T-helper 1 cell treated with Interleukin-12 subunit alpha and Interleukin-12 subunit beta and Interleukin-4 antibody, amounts not matched to agents 30 μg/mL and 1 μg/mL, for 36 hours (primary cell): Measurements from ENCODE around the gene LRP2.

Source experiments
- H3K27ac Mint-ChIP-seq: one replicate; pipeline ENCODE4 v1.8.0; 2021; ENCODE audit warnings: mild to moderate bottlenecking, mixed read lengths
- H3K27me3 Mint-ChIP-seq: one replicate; pipeline ENCODE4 v1.8.0; 2021; ENCODE audit warnings: low read depth, mixed read lengths
- H3K36me3 Mint-ChIP-seq: one replicate; pipeline ENCODE4 v1.8.0; 2021; ENCODE audit warnings: low read depth, mixed read lengths
- H3K4me1 Mint-ChIP-seq: one replicate; pipeline ENCODE4 v1.8.0; 2021; ENCODE audit warnings: low read depth, mixed read lengths
- H3K4me3 Mint-ChIP-seq: one replicate; pipeline ENCODE4 v1.8.0; 2021; ENCODE audit warnings: mild to moderate bottlenecking, moderate library complexity, mixed read lengths
- H3K9me3 Mint-ChIP-seq: one replicate; pipeline ENCODE4 v1.8.0; 2021; ENCODE audit warnings: mixed read lengths

The LRP2 gene

GRCh38 chr2:169089182-169089581 lies 273.2 kb downstream of the LRP2 start:
- H3K9me3 Mint-ChIP-seq, result peaks cover 7% of the 10 kb centered on the region
- H3K27me3 Mint-ChIP-seq, result peaks cover 16% of the 10 kb centered on the region
- no peaks in the 10 kb centered on the region for H3K4me1 Mint-ChIP-seq
- H3K4me3 Mint-ChIP-seq, result no peak overlapping the region
- H3K27ac Mint-ChIP-seq, result no peak overlapping the region
- no peaks in the 10 kb centered on the region for H3K36me3 Mint-ChIP-seq

DNA sequence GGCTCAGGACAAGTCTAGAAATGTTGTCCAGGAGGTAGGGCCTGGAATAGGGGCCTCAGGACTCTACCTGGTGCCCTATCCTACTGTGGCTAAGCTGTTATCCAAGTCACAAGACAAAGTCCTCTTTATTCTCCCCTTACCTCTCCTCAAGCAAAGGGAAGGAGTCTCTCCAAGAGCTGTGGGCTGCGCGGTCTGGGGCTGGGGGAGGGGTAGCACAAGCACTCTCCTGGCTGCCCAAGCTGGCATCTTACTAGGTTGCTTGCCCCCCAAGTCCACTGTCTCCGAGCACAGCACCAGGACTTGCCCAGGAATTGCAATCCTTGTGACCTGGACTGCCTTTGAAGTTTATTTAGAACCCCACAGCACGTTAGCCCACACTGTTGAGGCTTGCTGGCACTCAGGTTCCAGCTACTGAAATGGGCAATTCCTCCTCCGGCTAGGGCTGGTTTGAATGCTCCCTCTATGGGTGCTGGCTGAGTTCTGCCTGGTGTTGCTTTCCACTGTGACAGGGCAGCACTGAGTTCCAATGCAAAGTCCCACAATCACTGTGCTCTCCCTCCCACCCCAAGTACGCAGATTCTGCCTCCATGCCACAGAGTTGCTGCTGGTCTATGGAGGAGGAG lies 274.5 kb downstream of the LRP2 start:
- Mint-ChIP-seq H3K4me1 (no peaks in the 10 kb centered on the region), H3K27me3 (peaks cover 16% of the 10 kb centered on the region), H3K36me3 (no peaks in the 10 kb centered on the region), H3K27ac (no peak overlapping the region), H3K9me3 (peaks cover 7% of the 10 kb centered on the region), H3K4me3 (no peak overlapping the region)

- H3K4me1 Mint-ChIP-seq, result no peaks in the 10 kb centered on the region
- H3K36me3 Mint-ChIP-seq, result no peaks in the 10 kb centered on the region
- H3K9me3 Mint-ChIP-seq, result peaks cover 7% of the 10 kb centered on the region
- no peak overlapping the region for H3K4me3 Mint-ChIP-seq
- peaks cover 16% of the 10 kb centered on the region for H3K27me3 Mint-ChIP-seq
- no peak overlapping the region for H3K27ac Mint-ChIP-seq
These were observed 275.4 kb downstream of the LRP2 start for GRCh38 chr2:169086893-169087467.

DNA sequence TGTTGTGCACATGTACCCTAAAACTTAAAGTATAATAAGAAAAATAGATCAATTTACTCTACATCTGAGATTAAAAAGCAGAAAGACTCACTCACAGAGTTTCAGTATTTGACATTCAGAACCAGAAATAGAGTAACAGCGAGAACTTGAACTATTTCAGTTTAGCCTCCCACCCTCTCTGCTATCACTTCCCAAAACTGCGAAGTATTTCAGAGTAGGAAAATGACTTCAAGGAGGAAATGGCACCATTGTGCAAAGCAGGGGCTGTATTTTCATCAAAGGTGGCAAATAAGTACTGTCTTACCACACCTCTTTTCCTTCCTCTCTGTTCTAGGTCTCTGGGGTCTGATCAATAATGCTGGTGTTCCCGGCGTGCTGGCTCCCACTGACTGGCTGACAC lies 279.3 kb downstream of the LRP2 start:
- Mint-ChIP-seq H3K4me1 (no peaks in the 10 kb centered on the region), H3K36me3 (no peaks in the 10 kb centered on the region), H3K4me3 (no peak overlapping the region), H3K27ac (no peak overlapping the region), H3K9me3 (peaks cover 7% of the 10 kb centered on the region), H3K27me3 (peaks cover 17% of the 10 kb centered on the region)

- Mint-ChIP-seq H3K27ac (no peak overlapping the region), H3K9me3 (peaks cover 7% of the 10 kb centered on the region), H3K27me3 (peaks cover 16% of the 10 kb centered on the region), H3K4me1 (no peaks in the 10 kb centered on the region), H3K4me3 (no peak overlapping the region), H3K36me3 (no peaks in the 10 kb centered on the region)
These were observed 280.8 kb downstream of the LRP2 start for GRCh38 chr2:169081551-169081950.

DNA sequence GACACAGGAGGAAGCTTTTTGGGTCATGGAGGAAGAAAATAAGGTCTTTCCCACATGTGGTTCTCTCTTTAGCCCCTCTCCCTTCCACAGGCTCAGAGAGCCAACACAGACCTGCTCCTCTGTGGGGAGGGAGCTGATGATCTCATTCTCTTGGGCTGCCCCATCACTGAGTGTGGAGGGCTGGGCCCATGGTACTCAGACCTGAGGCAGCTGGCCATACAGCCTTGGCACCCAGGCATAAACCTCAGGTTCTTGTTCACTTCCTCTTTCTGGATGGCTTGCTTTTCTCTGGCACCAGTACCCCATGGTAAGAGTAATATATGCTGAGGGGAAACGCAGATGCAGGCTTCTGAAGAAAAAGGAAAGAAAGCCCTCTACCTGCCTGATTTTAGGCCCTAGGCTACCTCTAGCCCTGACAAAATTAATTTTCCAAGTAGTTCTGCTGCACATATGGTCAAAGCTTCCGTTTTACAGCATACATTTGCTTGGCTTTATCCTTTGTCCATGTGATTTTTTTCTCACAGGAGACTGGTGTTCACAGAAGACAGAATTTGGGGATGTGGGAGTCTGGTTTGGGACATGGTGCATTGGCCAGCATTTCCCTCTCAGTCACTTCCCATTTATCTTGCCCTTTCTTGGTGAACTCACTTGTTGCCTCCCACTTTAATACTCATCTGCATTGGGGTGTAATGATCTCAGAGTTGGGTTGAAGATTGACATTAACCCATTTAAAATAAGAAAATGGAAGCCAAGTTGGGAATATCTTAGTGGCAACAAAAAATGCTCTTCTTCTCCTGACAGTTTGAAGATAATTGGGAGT lies 281.9 kb downstream of the LRP2 start:
- Mint-ChIP-seq H3K9me3 (no peaks in the 10 kb centered on the region), H3K36me3 (peaks cover 2% of the 10 kb centered on the region), H3K27ac (no peak overlapping the region), H3K4me3 (no peak overlapping the region), H3K4me1 (no peaks in the 10 kb centered on the region), H3K27me3 (peaks cover 7% of the 10 kb centered on the region)

DNA sequence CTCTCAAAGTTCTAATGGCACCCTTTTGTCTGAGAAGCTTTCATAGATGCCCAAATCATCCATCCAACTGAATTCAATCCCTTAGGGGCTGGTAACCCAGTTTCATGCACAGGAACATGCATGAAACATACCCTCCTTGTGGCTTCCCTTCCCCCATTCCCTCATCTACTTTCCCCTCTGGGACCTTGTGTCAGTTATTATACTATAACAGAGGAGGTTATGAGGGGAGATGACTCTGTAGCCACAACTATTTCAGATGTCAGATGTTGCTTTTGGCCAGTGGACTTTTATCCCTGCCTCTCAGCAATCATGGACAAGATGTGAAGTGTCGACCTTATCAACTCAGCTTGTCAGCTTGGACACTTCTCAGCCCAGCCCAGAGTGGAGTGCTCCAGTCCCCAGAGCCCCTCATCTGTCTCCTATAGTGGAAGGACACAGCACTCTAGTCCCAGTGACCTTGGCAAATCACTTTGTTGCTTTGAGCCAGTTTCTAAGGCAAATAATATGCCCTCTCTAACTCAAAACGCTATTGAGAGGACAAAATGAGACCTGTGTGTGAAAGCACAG lies 284.6 kb downstream of the LRP2 start:
- no peaks in the 10 kb centered on the region for H3K9me3 Mint-ChIP-seq
- no peak overlapping the region for H3K4me3 Mint-ChIP-seq
- peaks cover 7% of the 10 kb centered on the region for H3K4me1 Mint-ChIP-seq
- H3K27me3 Mint-ChIP-seq, result peaks cover 3% of the 10 kb centered on the region
- H3K27ac Mint-ChIP-seq, result no peak overlapping the region
- H3K36me3 Mint-ChIP-seq, result peaks cover 2% of the 10 kb centered on the region
